GM12878 (cell line): ENCODE data around the gene TRIM23. TPM values are rescaled to one million over a fixed set of nuclear protein-coding genes. Genes with fewer than 3 reads are reported as not detected.
A peak's percentile ranks its signal among the peaks of the same experiment; 100 is the strongest.

Experiments used
- ATAC-seq: fragments of 200-7000 bp; cut with Tn5 transposase; 3 replicates; pipeline ENCODE4 v1.9.1; 2020; ENCODE audit warnings: mild to moderate bottlenecking, moderate library complexity
- BruUV-seq: library from RNA; stranded (reverse); fragments of 400-500 nt; replicated peaks from 2 replicates; lab custom pipeline; 2021; lab: Mats Ljungman, UMichigan
- CTCF ChIA-PET: fragments of 300-600 bp; sonication (Branson Sonifier 250); formaldehyde crosslinking; extraction: SDS; loops from one replicate; lab custom pipeline; 2021; ENCODE audit warnings: inconsistent platforms; lab: Yijun Ruan, JAX
- POLR2A ChIA-PET: fragments of 350-600 bp; formaldehyde crosslinking; extraction: SDS; loops from one replicate; lab custom pipeline; 2021; ENCODE audit warnings: inconsistent platforms; lab: Charles Lee
- RAD21 ChIA-PET: fragments of 300-600 bp; sonication (Branson Sonifier 250); formaldehyde crosslinking; loops from one replicate; lab custom pipeline; 2023; ENCODE audit warnings: antibody characterized with exemption; ENCODE audit not compliant: unreplicated experiment; lab: Charles Lee
- SMC1A ChIA-PET: fragments of 300-600 bp; sonication (Branson Sonifier 250); formaldehyde crosslinking; loops from one replicate; lab custom pipeline; 2023; ENCODE audit not compliant: unreplicated experiment, uncharacterized antibody; lab: Charles Lee
- DNase-seq: peaks from one replicate; pipeline ENCODE4 v3.0.0-alpha.2; 2011; ENCODE audit warnings: low read depth, low spot score
- FAIRE-seq: peaks from 3 replicates; lab custom pipeline; 2011; peaks lifted over from hg19 to GRCh38; lab: Jason Lieb, UNC
- H2AFZ ChIP-seq: 2 replicates; pipeline ENCODE4 v1.6.0; 2011; ENCODE audit warnings: low read depth, low read length, control low read depth; ENCODE audit not compliant: control insufficient read depth
- H3K27ac ChIP-seq: 2 replicates; pipeline ENCODE4 v1.5.1; 2011; ENCODE audit warnings: control low read depth; ENCODE audit not compliant: control insufficient read depth, insufficient read depth
- H3K27me3 ChIP-seq, 2 experiments: replicated peaks in 1 of 2; 2 replicates each; pipeline versions ENCODE4 v1.6.0 to v1.6.1; 2011; ENCODE audit warnings: low read length in 1 of 2; ENCODE audit not compliant: control insufficient read depth in 2 of 2, insufficient read depth in 2 of 2
- H3K36me3 ChIP-seq, 2 experiments: 2 replicates each; pipeline ENCODE4 v1.5.1; 2011; ENCODE audit warnings: low read length in 1 of 2; ENCODE audit not compliant: control insufficient read depth in 2 of 2, insufficient read depth in 2 of 2
- H3K4me1 ChIP-seq: 2 replicates; pipeline ENCODE4 v1.6.1; 2011; ENCODE audit warnings: mild to moderate bottlenecking, low read length, moderate library complexity, mixed read lengths; ENCODE audit not compliant: control insufficient read depth, insufficient read depth
- H3K4me2 ChIP-seq: 2 replicates; pipeline ENCODE4 v1.6.0; 2011; ENCODE audit warnings: control low read depth; ENCODE audit not compliant: control insufficient read depth, insufficient read depth
- H3K4me3 ChIP-seq: fragments of 200-600 bp; sonication (generic); 2 replicates; pipeline ENCODE4 v1.5.1; 2016
- H3K79me2 ChIP-seq: 2 replicates; pipeline ENCODE4 v1.6.0; 2011; ENCODE audit warnings: low read length; ENCODE audit not compliant: control insufficient read depth, insufficient read depth
- H3K9ac ChIP-seq: 2 replicates; pipeline ENCODE4 v1.8.0; 2011; ENCODE audit warnings: low read length, control low read depth, mixed read lengths; ENCODE audit not compliant: control insufficient read depth, insufficient read depth
- H3K9me3 ChIP-seq: replicated peaks from 3 replicates; pipeline ENCODE4 v1.5.1; 2011; ENCODE audit warnings: mild to moderate bottlenecking, low read length; ENCODE audit not compliant: control insufficient read depth, insufficient read depth
- H4K20me1 ChIP-seq: 2 replicates; pipeline ENCODE4 v1.6.0; 2011; ENCODE audit not compliant: control insufficient read depth, insufficient read depth
- CBX5 ChIP-seq: sonication (generic); IDR thresholded peaks from 2 replicates; pipeline ENCODE4 v1.6.1; 2016; ENCODE audit warnings: low read depth, moderate library complexity, mild to moderate bottlenecking, inconsistent platforms
- E2F8 ChIP-seq: fragments of 450-650 bp; IDR thresholded peaks from 2 replicates; pipeline ENCODE4 v1.6.1; 2018; ENCODE audit warnings: mild to moderate bottlenecking, low read depth, moderate library complexity; ENCODE audit not compliant: partially characterized antibody
- FOXM1 ChIP-seq: IDR thresholded peaks from 2 replicates; pipeline ENCODE4 v1.6.1; 2012; ENCODE audit warnings: low read depth, mild to moderate bottlenecking, inconsistent platforms, low read length, moderate library complexity
- HDAC2 ChIP-seq: fragments of 200-600 bp; sonication (generic); IDR thresholded peaks from 2 replicates; pipeline ENCODE4 v1.6.1; 2017
- HSF1 ChIP-seq: fragments of 150-350 bp; IDR thresholded peaks from 2 replicates; pipeline ENCODE4 v1.6.1; 2014; ENCODE audit warnings: mild to moderate bottlenecking, low read depth, low read length
- IRF3 ChIP-seq: fragments of 450-650 bp; IDR thresholded peaks from 2 replicates; pipeline ENCODE4 v1.6.1; 2014; ENCODE audit warnings: mild to moderate bottlenecking
- MYC ChIP-seq: IDR thresholded peaks from 2 replicates; pipeline ENCODE4 v1.6.1; 2011; ENCODE audit warnings: mild to moderate bottlenecking, low read length, moderate library complexity, inconsistent platforms; ENCODE audit not compliant: insufficient read depth, insufficient replicate concordance, insufficient read length, severe bottlenecking
- NFXL1 ChIP-seq: fragments of 450-650 bp; IDR thresholded peaks from 2 replicates; pipeline ENCODE4 v1.6.1; 2017; ENCODE audit warnings: antibody characterized with exemption, mild to moderate bottlenecking, borderline replicate concordance
- PKNOX1 ChIP-seq: fragments of 450-650 bp; IDR thresholded peaks from 2 replicates; pipeline ENCODE4 v1.6.1; 2016; ENCODE audit warnings: mild to moderate bottlenecking
- PML ChIP-seq: IDR thresholded peaks from 2 replicates; pipeline ENCODE4 v1.6.1; 2012; ENCODE audit warnings: low read length, inconsistent platforms
- SMC3 ChIP-seq: IDR thresholded peaks from 2 replicates; pipeline ENCODE4 v1.6.1; 2011; ENCODE audit warnings: low read length, improper control_type of control experiment, borderline replicate concordance
- TARDBP ChIP-seq: IDR thresholded peaks from 2 replicates; pipeline ENCODE4 v1.6.1; 2016; ENCODE audit warnings: borderline replicate concordance
- WRNIP1 ChIP-seq: IDR thresholded peaks from 2 replicates; pipeline ENCODE4 v1.6.1; 2011; ENCODE audit warnings: low read depth, low read length, improper control_type of control experiment, borderline replicate concordance
- WGBS: methylation state at CpG from one replicate; pipeline ENCODE4 v1.1.6; 2016; ENCODE audit warnings: low lambda C conversion rate; ENCODE audit not compliant: insufficient replicate concordance, insufficient coverage; ENCODE audit errors: missing lambda C conversion rate; 5-methylcytosine and 5-hydroxymethylcytosine counted together
- in situ Hi-C: fragments of 300-500 bp; cut with MboI; formaldehyde crosslinking; loops from 9 replicates; pipeline ENCODE4 v1.14.3; 2018; ENCODE audit warnings: mixed read lengths
- intact Hi-C: fragments of 100-400 bp; cut with micrococcal nuclease; formaldehyde crosslinking; loops from one replicate; pipeline ENCODE4 v1.14.2; 2022; ENCODE audit not compliant: unreplicated experiment
- polyA plus RNA-seq, 11 experiments: library from polyadenylated mRNA; depleted of rRNA in 4 of 11; unstranded in 6 of 11; stranded (reverse) in 5 of 11; fragments of >200 nt; fragmentation: Nextera tagmentation in 4 of 11; fragmentation: Illumina TruSeq in 1 of 11; extraction: Ambion mirVana in 4 of 11; extraction: Trizol in 1 of 11; gene quantifications; 1 replicate in 1 of 11; 2 replicates in 10 of 11; pipeline versions ENCODE4 v1.2.1 to v1.2.3, GENCODE V29; 2011 to 2016; ENCODE audit warnings: inconsistent platforms in 2 of 11, missing spikeins in 2 of 11, low read depth in 1 of 11
- total RNA-seq, 4 experiments: library from RNA; depleted of rRNA in 3 of 4; stranded (reverse); fragments of >200 nt in 3 of 4; fragmentation: Illumina TruSeq in 1 of 4; extraction: Trizol in 1 of 4; gene quantifications; 2 replicates each; pipeline versions ENCODE4 v1.2.1 to v1.2.3, GENCODE V29; 2013 to 2021

The TRIM23 gene
- total and polyA plus RNA-seq, 10 of the 15 experiments (the other 5 are each of a cell fraction or from before 2014, with no cell fraction given) = 1.9 to 5.0 (median 2.4) TPM

- no peak for TF ChIP-seq HSF1
- peak; percentile 81; the same call in 1 of the 2 replicates for TF ChIP-seq TARDBP
- no peak for TF ChIP-seq SMC3
- TF ChIP-seq IRF3 = no peak
- no peak for TF ChIP-seq WRNIP1
- 0 out of 2 replicates have a peak, but pooled peaks have one; percentile 55 for TF ChIP-seq CBX5
These were observed 730 bp upstream of the TRIM23 start, which contains the start of the genes SHLD3 and TRAPPC13 (continued) for GRCh38 chr5:65624571-65625555.

- peak overlapping the region; percentile 88 for H3K4me3 ChIP-seq
- H3K36me3 ChIP-seq = no peaks in the 10 kb centered on the region
- no peaks in the 10 kb centered on the region for H3K27me3 ChIP-seq
- FAIRE-seq = no peak
- H3K9me3 ChIP-seq = no peaks in the 10 kb centered on the region
- BruUV-seq = no TSS peak
- RAD21 ChIA-PET = interaction anchor here (0.5 to 1.4 kb wide), 4 partner anchors 61 to 530 kb away, joined by 3 to 9 read pairs (median 4); partner anchors contain the start of gene CENPK
- CTCF ChIA-PET = interaction anchor here (0.9 kb wide), 1 partner anchor 16 kb away, joined by 3 read pairs; no protein-coding TSS in a partner anchor
- 13% methylated on average over 9 of the region's 9 CpGs for WGBS
- intact Hi-C loops = no loop called here
- POLR2A ChIA-PET = interaction anchor here (1.2 kb wide), 1 partner anchor 304 kb away, joined by 3 read pairs; no protein-coding TSS in a partner anchor
- H4K20me1 ChIP-seq = no peaks in the 10 kb centered on the region
- no peak for DNase-seq
- SMC1A ChIA-PET = interaction anchor here (0.6 to 1.2 kb wide), 8 partner anchors 8 to 439 kb away, joined by 3 to 7 read pairs (median 3); partner anchors contain the start of gene ADAMTS6
- H3K79me2 ChIP-seq = peaks cover 51% of the 10 kb centered on the region
- in situ Hi-C loops = no loop called here
- peak overlapping the region; percentile 95 for H3K4me2 ChIP-seq
- H3K27ac ChIP-seq = peak overlapping the region; percentile 83
- H3K4me1 ChIP-seq = no peaks in the 10 kb centered on the region
- peak overlapping the region; percentile 94; the same call in 1 of the 2 replicates for H2AFZ ChIP-seq
- peak overlapping the region; percentile 91 for H3K9ac ChIP-seq
- no peak for ATAC-seq
- TF ChIP-seq NFXL1 (no peak), E2F8 (no peak), FOXM1 (no peak), TARDBP (no peak), PML (no peak), PKNOX1 (no peak), HDAC2 (no peak), MYC (no peak), CBX5 (no peak)
These were observed 651 bp downstream of the TRIM23 start for GRCh38 chr5:65623482-65623881.
